Measurements from ENCODE around the gene CLC.

DNA sequence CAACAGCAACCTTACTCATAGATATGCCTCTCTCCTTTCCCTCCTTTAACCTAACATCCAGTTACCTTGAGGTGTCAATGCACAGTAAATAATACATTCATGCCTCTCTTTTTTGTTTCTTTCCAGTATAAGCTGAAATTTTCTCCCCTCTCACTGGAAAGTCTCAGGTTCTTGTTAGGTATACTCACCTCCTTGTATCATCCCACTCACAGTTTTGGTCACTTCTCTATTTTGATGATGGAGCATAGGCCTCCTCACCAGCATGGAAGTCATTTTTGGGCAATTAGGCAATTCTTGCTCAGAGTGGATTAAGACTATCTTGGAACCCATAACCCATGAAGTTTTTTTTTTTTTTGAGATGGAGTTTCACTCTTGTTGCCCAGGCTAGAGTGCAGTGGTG is 39.3 kb downstream of the CLC start:
- TF ChIP-seq, protein P1, sequence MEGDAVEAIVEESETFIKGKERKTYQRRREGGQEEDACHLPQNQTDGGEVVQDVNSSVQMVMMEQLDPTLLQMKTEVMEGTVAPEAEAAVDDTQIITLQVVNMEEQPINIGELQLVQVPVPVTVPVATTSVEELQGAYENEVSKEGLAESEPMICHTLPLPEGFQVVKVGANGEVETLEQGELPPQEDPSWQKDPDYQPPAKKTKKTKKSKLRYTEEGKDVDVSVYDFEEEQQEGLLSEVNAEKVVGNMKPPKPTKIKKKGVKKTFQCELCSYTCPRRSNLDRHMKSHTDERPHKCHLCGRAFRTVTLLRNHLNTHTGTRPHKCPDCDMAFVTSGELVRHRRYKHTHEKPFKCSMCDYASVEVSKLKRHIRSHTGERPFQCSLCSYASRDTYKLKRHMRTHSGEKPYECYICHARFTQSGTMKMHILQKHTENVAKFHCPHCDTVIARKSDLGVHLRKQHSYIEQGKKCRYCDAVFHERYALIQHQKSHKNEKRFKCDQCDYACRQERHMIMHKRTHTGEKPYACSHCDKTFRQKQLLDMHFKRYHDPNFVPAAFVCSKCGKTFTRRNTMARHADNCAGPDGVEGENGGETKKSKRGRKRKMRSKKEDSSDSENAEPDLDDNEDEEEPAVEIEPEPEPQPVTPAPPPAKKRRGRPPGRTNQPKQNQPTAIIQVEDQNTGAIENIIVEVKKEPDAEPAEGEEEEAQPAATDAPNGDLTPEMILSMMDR (conservative IDR thresholded peaks at IDR 0.05; ENCODE audit: low read depth, low read length): no peak
- TF ChIP-seq EZH2 (IDR thresholded peaks at IDR 0.05; ENCODE audit: low read length, unreplicated experiment): no peak
- no peak for TF ChIP-seq EZH2phosphoT487 (IDR thresholded peaks at IDR 0.05; ENCODE audit: borderline replicate concordance, low read length)
